RPMI8226 (cell line): Measurements from ENCODE around the gene POLD1.

Source experiments
- DNase-seq: peaks from one replicate; pipeline ENCODE4 v3.0.0-alpha.2; 2015

The POLD1 gene

GRCh38 chr19:50444059-50444458, 59.9 kb downstream of the POLD1 start:
- DNase-seq, result no peak

GRCh38 chr19:50447053-50447452, 62.9 kb downstream of the POLD1 start:
- no peak for DNase-seq

GRCh38 chr19:50447750-50448149, 63.6 kb downstream of the POLD1 start:
- no peak for DNase-seq

DNA sequence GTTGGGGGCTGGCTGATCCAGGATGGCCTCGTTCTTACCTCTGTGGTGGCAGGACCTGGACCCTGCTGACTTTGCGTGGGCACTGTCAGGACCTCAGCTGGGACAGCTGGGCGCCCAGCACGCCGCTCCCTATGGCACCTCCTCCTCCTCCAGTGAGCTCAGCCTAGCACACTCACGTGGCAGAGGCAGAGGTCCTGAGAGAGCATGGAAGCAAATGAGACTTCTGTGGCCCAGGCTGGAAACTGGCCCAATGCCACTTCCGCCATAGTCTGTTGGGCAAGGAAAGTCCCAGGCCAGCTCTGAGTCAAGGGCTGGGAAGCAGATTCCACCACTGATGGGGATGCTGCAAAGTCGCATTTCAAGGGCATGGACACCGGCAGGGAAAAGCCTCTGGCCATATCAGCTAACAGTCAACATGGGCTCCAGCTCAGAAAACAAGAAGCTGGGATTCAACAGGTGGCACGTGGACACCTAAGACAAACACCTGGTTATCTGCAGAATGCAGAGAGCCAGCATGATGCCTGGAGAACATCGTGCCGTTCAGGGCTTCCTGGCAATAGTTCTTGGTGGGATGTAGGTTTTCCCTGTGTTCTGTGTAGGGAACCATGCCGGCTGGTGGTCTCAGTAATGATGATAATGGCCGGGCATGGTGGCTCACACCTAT, 65.2 kb downstream of the POLD1 start:
- DNase-seq, result peak; percentile 56

- no peak for DNase-seq
These were observed 66.4 kb downstream of the POLD1 start for GRCh38 chr19:50450369-50451222.

DNA sequence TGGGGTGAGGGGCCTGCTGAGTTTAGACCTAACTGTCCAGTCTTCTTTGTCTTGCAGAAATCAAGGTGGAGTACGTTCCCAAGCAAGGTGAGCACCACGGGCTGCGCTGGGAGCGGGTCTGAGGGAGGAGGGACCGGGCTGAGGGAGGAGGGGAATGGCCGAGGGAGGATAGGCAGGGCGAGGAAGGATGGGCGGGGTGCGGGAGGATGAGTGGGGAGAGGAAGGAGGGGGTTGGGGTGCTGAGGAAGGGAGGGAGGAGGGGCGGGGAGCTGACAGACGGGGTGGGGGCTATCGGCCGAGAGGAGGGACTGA, 67.0 kb downstream of the POLD1 start:
- no peak for DNase-seq

GRCh38 chr19:50453243-50453642, 69.1 kb downstream of the POLD1 start:
- no peak for DNase-seq

- no peak for DNase-seq
These were observed 71.8 kb downstream of the POLD1 start for GRCh38 chr19:50455992-50456391.

- DNase-seq, result no peak
These were observed 73.2 kb downstream of the POLD1 start for GRCh38 chr19:50457300-50457699.

- no peak for DNase-seq
These were observed 74.4 kb downstream of the POLD1 start for GRCh38 chr19:50458396-50459066.

GRCh38 chr19:50459067-50459456, 74.9 kb downstream of the POLD1 start:
- no peak for DNase-seq

GRCh38 chr19:50459638-50460037, 75.5 kb downstream of the POLD1 start:
- no peak for DNase-seq

- DNase-seq, result peak; percentile 75
These were observed 76.1 kb downstream of the POLD1 start for GRCh38 chr19:50460161-50460765.

DNA sequence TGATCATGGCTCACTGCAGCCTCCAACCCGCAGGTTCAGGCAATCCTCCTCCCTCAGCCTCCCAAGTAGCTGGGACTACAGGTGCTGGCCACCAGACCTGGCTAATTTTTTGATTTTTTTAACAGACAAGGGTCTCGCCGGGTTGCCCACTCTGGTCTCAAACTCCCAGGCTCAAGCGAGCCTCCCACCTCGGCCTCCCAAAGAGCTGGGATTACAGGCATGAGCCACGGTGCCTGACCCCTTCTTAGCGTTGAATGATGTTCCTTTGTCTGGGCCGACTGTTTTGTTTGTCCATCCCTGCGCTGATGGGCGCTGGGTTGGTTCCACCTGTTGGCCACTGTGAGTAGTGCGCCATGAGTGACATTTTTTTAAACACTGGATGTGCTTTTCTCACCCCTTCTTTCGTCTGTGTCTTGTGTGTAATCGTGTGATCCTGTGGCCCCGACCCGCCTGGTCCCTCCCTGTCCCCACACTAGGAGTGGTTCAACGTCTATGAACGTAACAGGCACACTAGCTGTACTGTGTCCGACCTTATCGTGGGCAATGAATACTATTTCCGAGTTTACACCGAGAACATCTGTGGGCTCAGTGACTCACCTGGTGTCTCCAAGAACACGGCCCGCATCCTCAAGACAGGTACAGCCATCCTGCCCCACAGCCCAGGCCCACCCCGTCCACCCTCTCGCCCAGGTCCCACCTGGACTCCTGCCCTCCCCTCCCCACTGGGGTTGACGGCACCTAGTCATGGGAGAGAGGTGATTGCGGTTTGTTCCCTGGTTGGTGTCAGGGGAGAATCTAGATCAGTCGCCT, 77.1 kb downstream of the POLD1 start:
- DNase-seq, result peak; percentile 76

GRCh38 chr19:50462970-50463369, 78.8 kb downstream of the POLD1 start:
- no peak for DNase-seq

DNA sequence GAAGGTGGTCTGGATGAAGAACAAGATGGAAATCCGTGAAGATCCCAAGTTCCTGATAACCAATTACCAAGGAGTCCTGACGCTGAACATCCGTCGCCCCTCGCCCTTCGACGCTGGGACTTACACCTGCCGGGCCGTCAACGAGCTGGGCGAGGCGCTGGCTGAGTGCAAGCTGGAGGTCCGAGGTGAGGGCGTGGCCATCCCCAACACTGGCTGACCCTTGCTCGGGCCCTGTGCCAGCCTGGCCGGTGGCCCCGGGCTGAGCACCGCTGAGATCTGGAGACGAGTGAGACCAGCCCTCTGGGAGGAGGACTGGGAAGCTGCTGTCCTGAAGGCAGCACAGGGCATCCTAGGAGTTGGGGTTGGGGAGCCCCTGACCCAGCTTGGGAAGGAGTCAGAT, 80.2 kb downstream of the POLD1 start:
- no peak for DNase-seq

DNA sequence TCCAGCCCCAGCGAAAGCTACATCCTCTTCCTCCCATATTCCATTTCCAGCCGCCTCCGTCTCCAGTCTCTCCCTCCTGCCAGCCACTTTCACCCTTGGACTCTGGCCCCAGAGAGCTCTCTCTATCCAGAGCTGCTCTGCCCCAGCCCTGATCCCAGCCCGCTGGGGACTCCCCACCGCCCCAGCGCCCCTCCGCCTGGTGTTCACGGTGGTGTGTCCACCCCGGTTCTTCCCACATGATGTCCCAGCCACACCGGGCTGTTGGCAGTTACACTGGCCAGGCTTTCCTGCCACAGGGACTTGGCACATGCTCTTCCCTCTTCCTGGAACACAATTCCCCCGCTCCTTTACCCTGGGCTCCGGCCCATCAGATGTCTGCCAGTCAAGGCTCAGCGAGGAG, 80.9 kb downstream of the POLD1 start:
- no peak for DNase-seq

GRCh38 chr19:50465986-50466705, 82.0 kb downstream of the POLD1 start:
- DNase-seq, result peak; percentile 97

GRCh38 chr19:50466706-50467039, 82.5 kb downstream of the POLD1 start:
- DNase-seq, result no peak

DNA sequence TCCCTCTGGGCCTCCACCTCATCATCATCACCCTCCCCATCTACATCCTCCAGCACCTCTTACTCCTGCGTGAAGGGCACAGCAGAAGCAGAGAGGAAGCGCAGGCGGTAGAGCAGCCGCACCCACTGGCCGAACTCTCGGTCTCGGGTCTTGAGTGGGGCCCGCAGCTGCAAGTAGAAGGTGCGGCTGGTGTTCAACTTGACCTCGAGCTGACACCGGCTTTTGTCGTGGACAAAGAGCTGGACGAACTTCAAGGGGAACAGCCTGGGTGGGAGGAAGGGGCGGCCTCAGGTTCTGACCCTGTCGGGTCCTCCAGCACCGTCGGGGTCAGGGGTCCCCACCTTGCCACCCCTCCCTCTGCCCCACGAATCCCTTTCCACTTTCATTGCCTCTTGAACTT, 83.4 kb downstream of the POLD1 start:
- no peak for DNase-seq
